Hematopoietic multipotent progenitor cell treated with erythropoietin and hydrocortisone succinate and interleukin-3 and kit ligand, for 6 days (in vitro differentiated cells): ENCODE data around the gene PIK3CA.
"Not testable (repeated sequence)": the region's sequence is repeated elsewhere in the genome, so short reads cannot be mapped to it uniquely, and the experiment has no call there.

Experiments used
- DNase-seq: peaks from one replicate; pipeline ENCODE4 v3.0.0-alpha.2; 2015

The PIK3CA gene

DNA sequence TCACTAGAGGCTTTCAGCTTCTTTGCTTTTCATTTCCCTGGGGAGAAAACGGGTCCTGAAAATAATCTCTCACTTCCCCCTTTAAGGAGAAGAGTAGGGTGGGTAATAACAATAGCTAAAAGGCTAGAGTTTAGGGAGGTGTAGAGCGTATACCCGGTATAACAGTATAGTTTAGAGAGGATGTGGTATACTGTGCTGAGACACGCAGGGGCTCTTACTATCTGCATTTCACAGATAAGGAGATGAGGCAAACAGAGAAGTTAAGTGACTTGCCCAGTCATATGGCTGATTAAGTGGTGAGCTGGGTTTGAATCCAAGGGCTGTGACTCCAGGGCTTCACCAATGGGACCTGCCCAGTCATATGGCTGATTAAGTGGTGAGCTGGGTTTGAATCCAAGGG, 117.7 kb downstream of the PIK3CA start:
- DNase-seq = peak; percentile 91

DNA sequence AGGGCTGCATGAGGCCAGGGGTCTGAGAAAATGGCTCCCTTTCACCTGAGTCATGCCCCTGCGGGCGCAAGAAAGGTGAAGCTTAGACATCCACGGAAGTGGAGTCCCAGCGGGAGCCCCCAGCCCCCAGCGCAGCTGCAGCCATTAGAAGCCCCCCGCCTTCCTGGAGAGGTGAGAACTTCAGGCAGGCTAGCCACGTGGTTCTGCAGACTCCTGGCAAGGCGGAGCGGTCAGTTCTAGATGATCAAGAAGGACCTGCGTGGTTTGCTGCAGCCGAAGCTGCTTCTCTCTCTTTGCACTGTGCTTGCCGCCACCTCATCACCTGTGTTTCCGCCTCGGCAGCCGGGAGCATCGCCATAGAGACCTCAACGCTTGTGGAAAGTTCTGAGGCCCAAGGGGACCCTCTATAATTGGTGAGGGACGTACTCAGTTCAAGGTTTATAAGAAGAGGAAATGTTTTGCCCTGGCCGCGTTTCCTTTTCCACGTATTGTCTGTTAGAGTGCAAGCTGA, 118.6 kb downstream of the PIK3CA start:
- no peak for DNase-seq

DNA sequence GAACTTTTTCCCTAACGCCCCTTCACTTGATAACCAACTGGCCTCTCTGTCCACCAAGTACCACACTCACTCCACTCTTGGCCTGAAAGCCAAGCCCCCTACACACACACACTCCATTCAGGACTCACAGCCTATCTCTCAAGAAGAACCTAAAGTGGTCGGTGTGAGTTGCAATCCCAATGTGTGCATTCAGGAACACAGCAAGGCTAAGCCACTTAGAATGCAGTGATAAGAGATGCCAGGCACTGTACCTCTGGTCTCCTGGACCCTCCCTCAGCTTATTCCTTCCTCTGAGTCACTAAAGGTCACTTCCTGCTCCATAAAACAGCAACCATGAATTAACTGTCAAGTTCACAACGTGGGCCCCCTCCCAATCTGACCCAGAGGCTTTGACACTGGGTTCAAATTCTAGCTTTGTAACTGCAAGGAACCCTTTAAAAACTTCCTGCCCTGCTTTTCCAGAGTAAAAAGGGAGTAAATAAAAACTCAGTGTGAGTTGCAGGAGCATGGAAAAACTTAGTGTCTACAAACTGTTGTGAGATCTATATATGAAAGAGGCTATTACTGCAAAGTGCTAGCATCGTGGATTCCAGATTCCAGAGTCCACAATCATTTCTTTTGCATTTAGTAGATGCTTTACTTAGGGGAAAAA, 120.4 kb downstream of the PIK3CA start:
- DNase-seq = no peak

DNA sequence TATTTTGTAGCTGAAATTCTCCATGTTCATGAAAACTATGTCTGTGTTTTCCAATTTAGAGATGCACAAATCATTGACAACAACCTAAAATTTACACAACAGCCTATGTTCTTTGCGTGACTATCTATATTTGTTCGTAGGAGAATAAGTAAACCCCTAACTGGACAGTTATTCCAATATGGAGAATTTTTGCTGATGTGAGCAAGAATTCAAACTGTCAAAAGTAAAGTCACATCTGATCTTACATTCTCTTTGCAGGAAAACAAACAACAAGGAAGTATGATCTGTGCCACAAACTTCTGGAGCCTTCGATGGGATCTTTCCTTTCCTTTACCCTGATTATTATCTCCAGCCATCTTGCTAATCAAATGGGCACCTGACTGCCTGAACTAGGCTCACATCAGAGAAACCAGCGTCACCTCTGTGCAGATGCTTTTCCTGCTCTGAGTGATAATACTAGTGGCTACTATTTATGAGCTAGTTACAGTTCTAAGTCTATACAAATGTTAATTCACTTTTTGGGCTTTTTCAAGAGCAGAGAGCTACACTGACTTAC, 121.1 kb downstream of the PIK3CA start:
- peak; percentile 49 for DNase-seq

DNA sequence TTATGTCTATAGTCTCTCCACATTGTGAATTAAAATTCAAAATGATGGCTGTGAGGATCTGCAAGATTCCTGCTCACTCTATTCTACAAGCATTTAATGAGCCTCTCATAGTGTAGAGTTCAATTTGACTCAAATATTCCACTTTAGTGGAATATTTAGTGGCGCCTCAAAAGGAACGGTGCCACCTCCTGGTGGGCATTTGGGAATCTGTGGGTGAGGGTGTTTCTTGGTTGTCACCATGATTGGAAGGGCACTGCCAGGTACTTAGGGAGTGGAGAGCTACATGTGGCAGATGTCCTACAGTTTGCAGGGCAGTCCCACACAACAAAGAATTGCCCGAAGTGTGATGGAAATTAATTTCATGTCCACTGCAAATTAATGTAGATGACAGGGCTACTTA, 124.2 kb downstream of the PIK3CA start:
- DNase-seq = no peak

DNA sequence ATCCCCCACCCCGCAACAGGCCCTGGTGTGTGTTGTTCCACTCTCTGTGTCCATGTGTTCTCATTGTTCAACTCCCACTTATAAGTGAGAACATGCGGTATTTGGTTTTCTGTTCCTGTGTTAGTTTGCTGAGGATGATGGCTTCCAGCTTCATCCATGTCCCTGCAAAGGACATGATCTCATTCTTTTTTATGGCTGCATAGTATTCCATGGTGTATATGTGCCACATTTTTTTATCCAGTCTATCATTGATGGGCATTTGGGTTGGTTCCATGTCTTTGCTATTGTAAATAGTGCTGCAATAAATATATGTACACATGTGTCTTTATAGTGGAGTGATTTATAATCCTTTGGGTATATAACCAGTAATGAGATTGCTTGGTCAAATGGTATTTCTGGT, 126.3 kb downstream of the PIK3CA start:
- not testable (repeated sequence) for DNase-seq

DNA sequence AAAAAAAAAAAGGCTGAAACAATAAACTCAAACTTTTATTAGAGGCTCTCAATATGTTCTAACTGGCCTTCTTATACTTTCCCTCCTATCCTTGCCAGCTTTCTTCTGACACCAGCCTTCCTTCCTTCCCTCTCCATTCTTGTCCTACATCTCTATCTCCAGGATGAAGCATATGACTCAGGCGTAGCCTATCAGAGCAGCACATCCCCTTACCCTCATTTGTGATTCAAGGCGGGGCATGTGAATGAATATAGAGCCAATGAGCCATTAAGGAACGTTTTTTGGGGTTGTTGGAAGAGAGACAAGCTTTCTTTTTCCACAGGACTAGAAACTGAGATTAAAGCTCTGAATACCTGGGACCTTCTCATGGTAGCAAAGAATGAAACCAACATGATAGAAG, 127.8 kb downstream of the PIK3CA start:
- no peak for DNase-seq

DNA sequence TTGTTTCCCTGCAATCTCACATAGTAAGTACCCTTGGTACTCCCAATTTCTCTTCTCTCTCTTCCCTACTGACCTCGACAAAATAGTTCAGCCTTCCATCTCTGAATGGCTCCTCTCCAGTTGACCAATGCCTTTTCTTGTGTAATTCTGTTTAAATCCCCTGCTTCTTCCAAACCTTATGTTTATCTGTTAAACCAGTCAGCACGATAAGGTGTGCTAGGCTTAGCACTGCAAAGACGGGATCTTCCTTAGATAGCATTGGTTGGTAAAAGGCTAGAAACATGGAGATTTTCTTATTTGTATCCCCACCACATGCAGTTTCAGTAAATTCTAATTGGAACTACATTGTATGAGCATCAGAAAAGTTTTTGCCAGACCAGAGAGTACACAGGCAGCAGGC, 128.6 kb downstream of the PIK3CA start:
- no peak for DNase-seq

DNA sequence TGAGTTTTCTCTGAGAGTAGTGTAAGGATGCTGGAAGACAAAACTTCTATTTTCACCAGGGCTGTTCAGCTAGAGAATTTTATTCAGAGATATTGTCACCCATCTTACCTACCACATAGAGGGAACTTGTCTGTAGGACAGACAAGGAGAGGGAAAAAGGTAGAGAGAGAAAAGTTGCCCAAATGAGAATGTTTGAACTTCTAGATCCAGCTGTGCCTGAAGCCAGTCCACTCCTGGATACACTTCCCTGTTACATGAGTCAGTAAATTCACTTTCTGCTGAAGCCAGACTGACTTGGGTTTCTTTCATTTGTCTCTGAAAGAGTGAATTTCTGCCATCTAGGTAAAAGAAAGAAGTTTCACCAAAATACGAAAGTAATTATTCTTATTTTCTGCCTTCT, 130.0 kb downstream of the PIK3CA start:
- DNase-seq = no peak

DNA sequence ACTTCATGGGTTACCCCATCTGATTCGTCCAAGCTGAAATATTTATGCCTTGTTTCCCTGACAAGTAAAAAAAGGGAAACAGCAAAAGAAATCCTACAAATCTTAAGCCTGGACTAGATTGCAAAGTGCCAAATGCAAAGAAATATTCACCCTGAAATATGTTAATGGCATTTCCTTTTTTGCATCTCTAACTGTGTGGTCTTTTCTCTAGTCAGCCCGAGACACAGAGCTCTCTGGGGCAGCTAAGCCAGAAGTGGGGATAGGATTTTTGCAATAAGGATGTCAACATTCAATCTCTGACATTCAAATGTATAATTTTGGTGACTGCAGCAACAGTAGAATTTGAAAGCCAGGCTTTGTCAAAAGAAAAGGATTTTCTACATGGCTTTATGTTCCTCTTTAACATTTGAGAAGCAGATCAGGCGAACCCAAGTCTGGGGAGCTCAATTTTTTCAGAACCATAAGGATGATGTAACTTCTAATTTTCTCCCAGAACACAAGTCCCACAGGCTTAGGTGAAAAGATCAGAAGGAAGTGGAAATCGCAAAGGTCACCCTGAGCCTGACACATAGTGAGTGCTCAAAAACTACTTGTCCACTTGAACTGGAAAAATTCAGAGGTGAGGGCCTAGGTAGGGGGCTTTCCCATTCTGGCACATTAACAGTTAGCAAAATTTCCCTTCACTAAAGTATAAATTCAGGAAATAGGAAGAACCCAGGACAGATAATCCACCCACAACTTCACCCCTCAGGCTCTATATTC, 131.0 kb downstream of the PIK3CA start:
- DNase-seq = no peak

DNA sequence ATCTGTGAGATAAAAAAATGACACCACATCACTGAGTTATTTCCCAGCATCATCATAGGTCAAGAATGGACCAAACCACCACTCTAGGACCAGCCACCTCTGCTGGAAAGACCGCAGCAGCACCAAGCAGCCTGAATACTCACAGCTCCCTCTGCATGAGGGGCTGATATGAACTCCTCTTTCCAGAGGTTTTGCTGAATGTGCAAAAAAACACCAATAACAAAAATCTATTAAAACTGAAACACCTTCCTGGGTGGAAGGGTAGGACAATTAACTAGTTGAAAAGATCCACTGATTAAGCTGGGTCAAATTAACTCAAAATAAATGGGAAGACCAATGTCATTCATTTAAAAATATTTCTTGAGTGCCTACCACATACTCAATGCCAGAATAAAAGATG, 131.7 kb downstream of the PIK3CA start:
- DNase-seq = no peak

DNA sequence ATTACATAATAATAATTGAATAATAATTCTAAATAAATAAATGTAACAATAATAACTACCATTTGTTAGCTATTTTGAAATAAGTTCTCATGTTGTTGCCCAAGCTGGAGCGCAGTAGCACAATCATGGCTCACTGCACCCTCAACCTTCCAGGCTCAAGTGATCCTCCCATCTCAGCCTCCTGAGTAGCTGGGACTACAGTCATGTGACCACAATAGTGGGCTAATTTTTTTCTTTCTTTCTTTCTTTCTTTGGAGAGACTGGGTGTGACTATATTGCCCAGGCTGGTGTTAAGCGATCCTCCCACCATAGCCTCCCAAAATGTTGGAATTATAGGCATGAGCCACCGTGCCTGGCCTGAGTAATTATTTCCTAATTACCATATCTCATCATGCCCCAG, 133.7 kb downstream of the PIK3CA start:
- no peak for DNase-seq

DNA sequence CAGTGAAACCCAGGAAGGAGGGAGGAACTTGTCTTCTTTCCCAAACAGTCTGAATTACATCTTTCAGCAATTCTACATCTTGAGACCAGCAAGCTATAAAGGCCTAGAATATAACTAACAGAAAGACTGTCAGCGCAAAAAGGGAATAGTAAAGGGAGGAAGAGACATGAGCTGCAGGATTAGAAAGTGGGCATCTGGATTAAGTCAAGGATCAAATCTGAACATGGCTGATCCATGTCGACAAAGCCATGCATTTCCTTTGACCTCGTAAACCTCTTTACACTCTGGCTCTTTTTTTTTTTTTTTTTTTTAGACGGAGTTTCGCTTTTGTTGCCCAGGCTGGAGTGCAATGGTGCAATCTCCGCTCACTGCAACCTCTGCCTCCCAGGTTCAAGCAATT, 138.2 kb downstream of the PIK3CA start:
- DNase-seq = no peak

DNA sequence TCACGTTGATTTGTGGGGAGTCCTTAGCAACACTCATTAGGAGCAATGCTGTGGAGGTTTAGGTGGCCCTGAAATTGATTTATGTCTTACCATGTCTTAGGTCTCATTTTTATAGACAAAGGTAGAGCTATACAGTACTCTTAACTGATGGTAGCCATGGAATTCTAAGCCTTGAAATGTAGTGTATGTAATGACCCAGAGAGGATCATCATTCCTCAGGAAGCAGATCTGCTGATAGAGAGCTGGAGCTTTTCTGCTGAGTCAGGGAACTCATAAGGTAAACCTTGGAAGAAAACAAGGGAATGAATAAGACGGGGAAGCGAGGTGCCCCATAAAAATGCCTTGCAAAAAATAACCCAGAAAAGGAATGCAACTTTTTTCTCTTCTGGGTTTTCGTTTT, 140.7 kb downstream of the PIK3CA start:
- DNase-seq = no peak

DNA sequence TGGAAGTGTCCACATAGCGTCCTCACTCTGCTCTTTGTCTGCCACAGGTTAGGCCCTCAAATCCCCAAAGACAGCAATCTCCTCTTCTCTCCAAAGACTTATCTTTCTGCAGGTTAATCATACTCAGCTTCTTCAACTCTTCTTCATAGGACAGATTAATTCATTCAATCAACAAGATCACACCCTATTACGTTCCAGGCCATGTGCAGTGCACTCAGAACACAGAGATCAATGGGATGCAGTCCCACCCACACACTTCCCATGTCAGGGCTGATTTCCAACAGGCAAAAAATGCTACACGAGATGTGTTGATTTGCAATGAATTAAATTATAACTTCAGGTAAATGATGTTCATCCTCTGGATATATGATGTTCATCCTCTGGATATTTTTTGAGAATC, 141.1 kb downstream of the PIK3CA start:
- no peak for DNase-seq
